ENCODE measurements around the gene MCCC1. TPM values are rescaled to one million over a fixed set of nuclear protein-coding genes. Genes with fewer than 3 reads are reported as not detected.

The MCCC1 gene
- total RNA-seq, 4 donors from 2014 or later: 11.5 to 24.5 (median 20.6) TPM

- Histone ChIP-seq H3K4me1 (peaks cover 33 to 35% of the 10 kb centered on the region in 2 donors), H3K36me3 (no peaks in the 10 kb centered on the region), H3K4me3 (peak within 1 kb of the TSS; percentile 71 to 97 (median 82)), H3K27ac (peak within 1 kb of the TSS; percentile 87 to 96 (median 95)), H3K9me3 (no peaks in the 10 kb centered on the region), H3K27me3 (no peaks in the 10 kb centered on the region)
- TF ChIP-seq CTCF (IDR thresholded peaks at IDR 0.05 in 4 of 5, conservative IDR thresholded peaks at IDR 0.05 in 1 of 5) (no peak), POLR2A (IDR thresholded peaks at IDR 0.05) (peak; percentile 75 to 78)
- ATAC-seq (peak; percentile 86 to 91), DNase-seq (peak; percentile 79 to 88)
- in situ Hi-C loops (cut with MboI; ENCODE audit: low sequenced_read_pairs in 4 of 4): no loop called here
- intact Hi-C loops (cut with DNase I; ENCODE audit: low total_unique reads): loop anchor here (5.0 kb wide), 1 partner anchor 53 kb away; no protein-coding TSS in a partner anchor
These were observed 118.9 kb downstream of the MCCC1 start, which contains the start of gene DCUN1D1 for GRCh38 chr3:182980204-182981037. TSS of gene DCUN1D1 (minus strand) at chr3:182980538. CDS start at chr3:182980489, 49 bp downstream.

GRCh38 chr3:182979674-182980191 is 119.6 kb downstream of the MCCC1 start:
- ATAC-seq (peak; percentile 57), DNase-seq (no peak)
- peaks cover 33 to 38% of the 10 kb centered on the region in 2 donors for H3K4me1 ChIP-seq
- TF ChIP-seq CTCF (IDR thresholded peaks at IDR 0.05 in 4 of 5, conservative IDR thresholded peaks at IDR 0.05 in 1 of 5): no peak
- no peak for TF ChIP-seq POLR2A (IDR thresholded peaks at IDR 0.05)
- in situ Hi-C loops (cut with MboI; ENCODE audit: low sequenced_read_pairs in 4 of 4): no loop called here
- intact Hi-C loops (cut with DNase I; ENCODE audit: low total_unique reads): loop anchor here (2.0 to 5.0 kb wide), 3 partner anchors 17 to 187 kb away; partner anchors contain the start of gene ATP11B
- peak overlapping the region; percentile 87 to 96 (median 95) for H3K27ac ChIP-seq
- H3K4me3 ChIP-seq: peak overlapping the region; percentile 66 to 97 (median 82)
- no peaks in the 10 kb centered on the region for H3K9me3 ChIP-seq
- no peaks in the 10 kb centered on the region for H3K36me3 ChIP-seq
- H3K27me3 ChIP-seq: no peaks in the 10 kb centered on the region

GRCh38 chr3:182979103-182979673 is 120.1 kb downstream of the MCCC1 start:
- no peaks in the 10 kb centered on the region for H3K9me3 ChIP-seq
- no peaks in the 10 kb centered on the region for H3K27me3 ChIP-seq
- H3K4me3 ChIP-seq: peak overlapping the region; percentile 66 to 97 (median 82)
- peaks cover 33 to 41% of the 10 kb centered on the region in 2 donors for H3K4me1 ChIP-seq
- H3K27ac ChIP-seq: peak overlapping the region; percentile 87 to 96 (median 95)
- peak in 1 of 2 donors; percentile 48 for ATAC-seq
- intact Hi-C loops (cut with DNase I; ENCODE audit: low total_unique reads): loop anchor here (2.0 to 5.0 kb wide), 2 partner anchors 16 to 187 kb away; partner anchors contain the start of gene ATP11B
- DNase-seq: no peak
- no peaks in the 10 kb centered on the region for H3K36me3 ChIP-seq
- in situ Hi-C loops (cut with MboI; ENCODE audit: low sequenced_read_pairs in 4 of 4): no loop called here
- no peak for TF ChIP-seq CTCF (IDR thresholded peaks at IDR 0.05 in 4 of 5, conservative IDR thresholded peaks at IDR 0.05 in 1 of 5)
- TF ChIP-seq POLR2A (IDR thresholded peaks at IDR 0.05): no peak

- DNase-seq (no peak), ATAC-seq (no peak)
- no peak for TF ChIP-seq CTCF (IDR thresholded peaks at IDR 0.05 in 4 of 5, conservative IDR thresholded peaks at IDR 0.05 in 1 of 5)
- Histone ChIP-seq H3K9me3 (no peaks in the 10 kb centered on the region), H3K27ac (peak overlapping the region in 3 of 4 donors; percentile 1 to 96 (median 87)), H3K36me3 (no peaks in the 10 kb centered on the region), H3K4me3 (peak overlapping the region; percentile 66 to 97 (median 82)), H3K4me1 (peaks cover 29 to 41% of the 10 kb centered on the region in 2 donors), H3K27me3 (no peaks in the 10 kb centered on the region)
- intact Hi-C loops (cut with DNase I; ENCODE audit: low total_unique reads) (loop anchor here (2.0 to 5.0 kb wide), 2 partner anchors 16 to 186 kb away; partner anchors contain the start of gene ATP11B), in situ Hi-C loops (cut with MboI; ENCODE audit: low sequenced_read_pairs in 4 of 4) (no loop called here)
These were observed 120.9 kb downstream of the MCCC1 start for GRCh38 chr3:182978387-182978786.

Data from gastrocnemius medialis (tissue), 4 donors.